ENCODE data around the gene C10orf53. TPM values are rescaled to one million over a fixed set of nuclear protein-coding genes. Genes with fewer than 3 reads are reported as not detected.

The C10orf53 gene
- total and polyA plus RNA-seq, 10 of the 15 experiments (the other 5 are each of a cell fraction or from before 2014, with no cell fraction given), result not detected

DNA sequence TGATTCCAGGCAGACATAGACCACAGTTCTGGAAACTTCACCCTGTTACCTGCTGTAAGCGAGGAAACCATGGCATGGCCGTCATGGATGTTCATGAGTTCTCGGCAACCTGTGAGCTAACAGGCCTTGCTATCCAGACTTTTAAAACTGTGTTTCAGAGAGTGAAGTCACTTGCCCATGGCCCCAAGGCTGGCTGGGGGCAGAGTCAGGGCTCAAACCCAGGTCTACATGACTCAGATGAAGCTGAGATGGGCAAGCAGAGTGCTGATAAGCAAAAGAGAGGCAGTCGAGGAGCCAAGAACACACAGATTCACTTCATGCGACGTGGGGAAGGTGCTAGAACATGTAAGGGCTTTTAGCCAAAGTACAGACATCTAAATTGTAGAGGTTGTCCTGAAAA lies 31.5 kb downstream of the C10orf53 start:
- CTCF ChIA-PET, result interaction anchor here (1.6 kb wide), 1 partner anchor 11 kb away, joined by 5 read pairs; no protein-coding TSS in a partner anchor
- Histone ChIP-seq H3K9ac (ENCODE audit: control insufficient read depth, insufficient read depth, low read length) (no peak overlapping the region), H3K27me3 (replicated peaks in 1 of 2; ENCODE audit: control insufficient read depth in 2 of 2, insufficient read depth in 2 of 2, low read length in 1 of 2) (no peaks in the 10 kb centered on the region), H3K4me2 (ENCODE audit: control insufficient read depth, insufficient read depth) (no peak overlapping the region), H3K36me3 (ENCODE audit: control insufficient read depth in 2 of 2, insufficient read depth in 2 of 2, low read length in 1 of 2) (no peaks in the 10 kb centered on the region), H3K4me3 (no peak overlapping the region), H3K79me2 (ENCODE audit: control insufficient read depth, insufficient read depth, low read length) (no peaks in the 10 kb centered on the region), H3K9me3 (replicated peaks; ENCODE audit: control insufficient read depth, insufficient read depth, low read length) (no peaks in the 10 kb centered on the region), H4K20me1 (ENCODE audit: control insufficient read depth, insufficient read depth) (no peaks in the 10 kb centered on the region), H3K4me1 (ENCODE audit: control insufficient read depth, insufficient read depth, low read length) (no peaks in the 10 kb centered on the region), H3K27ac (ENCODE audit: control insufficient read depth, insufficient read depth) (no peak overlapping the region), H2AFZ (ENCODE audit: control insufficient read depth, low read depth, low read length) (no peak overlapping the region)
- no TSS peak for BruUV-seq (replicated peaks)
- POLR2A ChIA-PET, result no interaction called here
- DNase-seq (ENCODE audit: low read depth, low spot score) (no peak), ATAC-seq (no peak), FAIRE-seq (no peak)
- intact Hi-C loops (cut with micrococcal nuclease; ENCODE audit: unreplicated experiment), result no loop called here
- 20% methylated on average over 6 of the region's 6 CpGs for WGBS (ENCODE audit: insufficient coverage, insufficient replicate concordance, low lambda C conversion rate, missing lambda C conversion rate)
- SMC1A ChIA-PET (ENCODE audit: uncharacterized antibody, unreplicated experiment), result no interaction called here
- in situ Hi-C loops (cut with MboI), result no loop called here
- RAD21 ChIA-PET (ENCODE audit: unreplicated experiment), result no interaction called here
- TF ChIP-seq, protein P1, sequence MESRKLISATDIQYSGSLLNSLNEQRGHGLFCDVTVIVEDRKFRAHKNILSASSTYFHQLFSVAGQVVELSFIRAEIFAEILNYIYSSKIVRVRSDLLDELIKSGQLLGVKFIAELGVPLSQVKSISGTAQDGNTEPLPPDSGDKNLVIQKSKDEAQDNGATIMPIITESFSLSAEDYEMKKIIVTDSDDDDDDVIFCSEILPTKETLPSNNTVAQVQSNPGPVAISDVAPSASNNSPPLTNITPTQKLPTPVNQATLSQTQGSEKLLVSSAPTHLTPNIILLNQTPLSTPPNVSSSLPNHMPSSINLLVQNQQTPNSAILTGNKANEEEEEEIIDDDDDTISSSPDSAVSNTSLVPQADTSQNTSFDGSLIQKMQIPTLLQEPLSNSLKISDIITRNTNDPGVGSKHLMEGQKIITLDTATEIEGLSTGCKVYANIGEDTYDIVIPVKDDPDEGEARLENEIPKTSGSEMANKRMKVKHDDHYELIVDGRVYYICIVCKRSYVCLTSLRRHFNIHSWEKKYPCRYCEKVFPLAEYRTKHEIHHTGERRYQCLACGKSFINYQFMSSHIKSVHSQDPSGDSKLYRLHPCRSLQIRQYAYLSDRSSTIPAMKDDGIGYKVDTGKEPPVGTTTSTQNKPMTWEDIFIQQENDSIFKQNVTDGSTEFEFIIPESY (IDR thresholded peaks at IDR 0.05), result no peak
- TF ChIP-seq STAT3 (IDR thresholded peaks at IDR 0.05; ENCODE audit: low read depth, low read length) (no peak), SIX5 (IDR thresholded peaks at IDR 0.05; ENCODE audit: low read depth, low read length, severe bottlenecking) (no peak), SUPT20H (IDR thresholded peaks at IDR 0.05; ENCODE audit: borderline replicate concordance, control insufficient read depth, low read depth, low read length) (no peak), WRNIP1 (IDR thresholded peaks at IDR 0.05; ENCODE audit: borderline replicate concordance, low read depth, low read length) (no peak), TCF12 (IDR thresholded peaks at IDR 0.05; ENCODE audit: low read depth, low read length) (no peak), SMAD1 (IDR thresholded peaks at IDR 0.05; ENCODE audit: low read depth, partially characterized antibody) (no peak), PML (IDR thresholded peaks at IDR 0.05; ENCODE audit: low read length) (no peak), ZNF217 (IDR thresholded peaks at IDR 0.05) (no peak), TARDBP (IDR thresholded peaks at IDR 0.05; ENCODE audit: borderline replicate concordance) (no peak), CHD1 (IDR thresholded peaks at IDR 0.05; ENCODE audit: low read depth, low read length) (no peak), SIN3A (IDR thresholded peaks at IDR 0.05; ENCODE audit: low read depth, low read length) (no peak), EED (IDR thresholded peaks at IDR 0.05; ENCODE audit: low read depth) (no peak), NFXL1 (IDR thresholded peaks at IDR 0.05; ENCODE audit: borderline replicate concordance) (no peak), SUZ12 (IDR thresholded peaks at IDR 0.05; ENCODE audit: unreplicated experiment) (no peak)
- TF ChIP-seq, protein P2, sequence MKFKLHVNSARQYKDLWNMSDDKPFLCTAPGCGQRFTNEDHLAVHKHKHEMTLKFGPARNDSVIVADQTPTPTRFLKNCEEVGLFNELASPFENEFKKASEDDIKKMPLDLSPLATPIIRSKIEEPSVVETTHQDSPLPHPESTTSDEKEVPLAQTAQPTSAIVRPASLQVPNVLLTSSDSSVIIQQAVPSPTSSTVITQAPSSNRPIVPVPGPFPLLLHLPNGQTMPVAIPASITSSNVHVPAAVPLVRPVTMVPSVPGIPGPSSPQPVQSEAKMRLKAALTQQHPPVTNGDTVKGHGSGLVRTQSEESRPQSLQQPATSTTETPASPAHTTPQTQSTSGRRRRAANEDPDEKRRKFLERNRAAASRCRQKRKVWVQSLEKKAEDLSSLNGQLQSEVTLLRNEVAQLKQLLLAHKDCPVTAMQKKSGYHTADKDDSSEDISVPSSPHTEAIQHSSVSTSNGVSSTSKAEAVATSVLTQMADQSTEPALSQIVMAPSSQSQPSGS (IDR thresholded peaks at IDR 0.05; ENCODE audit: low read length), result no peak
- TF ChIP-seq, protein P3, sequence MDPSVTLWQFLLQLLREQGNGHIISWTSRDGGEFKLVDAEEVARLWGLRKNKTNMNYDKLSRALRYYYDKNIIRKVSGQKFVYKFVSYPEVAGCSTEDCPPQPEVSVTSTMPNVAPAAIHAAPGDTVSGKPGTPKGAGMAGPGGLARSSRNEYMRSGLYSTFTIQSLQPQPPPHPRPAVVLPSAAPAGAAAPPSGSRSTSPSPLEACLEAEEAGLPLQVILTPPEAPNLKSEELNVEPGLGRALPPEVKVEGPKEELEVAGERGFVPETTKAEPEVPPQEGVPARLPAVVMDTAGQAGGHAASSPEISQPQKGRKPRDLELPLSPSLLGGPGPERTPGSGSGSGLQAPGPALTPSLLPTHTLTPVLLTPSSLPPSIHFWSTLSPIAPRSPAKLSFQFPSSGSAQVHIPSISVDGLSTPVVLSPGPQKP (IDR thresholded peaks at IDR 0.05; ENCODE audit: low read depth, low read length), result no peak
- TF ChIP-seq, protein P4, sequence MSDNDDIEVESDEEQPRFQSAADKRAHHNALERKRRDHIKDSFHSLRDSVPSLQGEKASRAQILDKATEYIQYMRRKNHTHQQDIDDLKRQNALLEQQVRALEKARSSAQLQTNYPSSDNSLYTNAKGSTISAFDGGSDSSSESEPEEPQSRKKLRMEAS (IDR thresholded peaks at IDR 0.05; ENCODE audit: low read depth, low read length), result no peak

Measured in GM12878 (cell line).